Neutrophil (primary cell): Measurements from ENCODE around the gene CAMTA1.

Source experiments
- H3K27ac ChIP-seq: fragments of 200-600 bp; sonication (generic); 2 replicates; pipeline ENCODE4 v1.5.1; 2016; ENCODE audit warnings: mild to moderate bottlenecking, moderate library complexity
- H3K27me3 ChIP-seq: fragments of 200-600 bp; sonication (generic); 2 replicates; pipeline ENCODE4 v1.6.0; 2016; ENCODE audit warnings: mild to moderate bottlenecking
- H3K36me3 ChIP-seq: fragments of 200-600 bp; sonication (generic); 2 replicates; pipeline ENCODE4 v1.5.1; 2017
- H3K4me1 ChIP-seq, 2 experiments: fragments of 200-600 bp in 1 of 2; sonication (generic) in 1 of 2; 1 replicate in 1 of 2; 2 replicates in 1 of 2; pipeline versions ENCODE4 v1.5.1 to v1.6.1; 2013 to 2016; ENCODE audit warnings: low read depth in 1 of 2, low read length in 1 of 2, mild to moderate bottlenecking in 1 of 2, moderate library complexity in 1 of 2; ENCODE audit not compliant: control insufficient read depth in 1 of 2, insufficient read depth in 1 of 2
- H3K4me3 ChIP-seq, 2 experiments: fragments of 200-600 bp in 1 of 2; sonication (generic) in 1 of 2; 1 replicate in 1 of 2; 2 replicates in 1 of 2; pipeline ENCODE4 v1.5.1; 2013 to 2016; ENCODE audit warnings: low read depth in 1 of 2, low read length in 1 of 2, mild to moderate bottlenecking in 1 of 2, moderate library complexity in 1 of 2
- H3K9me3 ChIP-seq: fragments of 200-600 bp; sonication (generic); 2 replicates; pipeline ENCODE4 v1.5.1; 2016
- CTCF ChIP-seq: fragments of 200-600 bp; sonication (generic); IDR thresholded peaks from 2 replicates; pipeline ENCODE4 v1.5.1; 2016; ENCODE audit warnings: antibody characterized with exemption

CAMTA1 gene

GRCh38 chr1:7069931-7070330, 284.7 kb downstream of the CAMTA1 start:
- H3K4me3 ChIP-seq = no peak overlapping the region
- no peaks in the 10 kb centered on the region for H3K9me3 ChIP-seq
- TF ChIP-seq CTCF = no peak
- no peak overlapping the region for H3K27ac ChIP-seq
- no peaks in the 10 kb centered on the region for H3K36me3 ChIP-seq
- peaks cover 44% of the 10 kb centered on the region for H3K27me3 ChIP-seq
- H3K4me1 ChIP-seq = no peaks in the 10 kb centered on the region

- H3K4me3 ChIP-seq = no peak overlapping the region
Measured at GRCh38 chr1:7070389-7071029, 285.3 kb downstream of the CAMTA1 start.

GRCh38 chr1:7076117-7076516, 290.9 kb downstream of the CAMTA1 start:
- no peaks in the 10 kb centered on the region for H3K9me3 ChIP-seq
- H3K27me3 ChIP-seq = peaks cover 13% of the 10 kb centered on the region
- no peak for TF ChIP-seq CTCF
- H3K4me3 ChIP-seq = no peak overlapping the region
- no peak overlapping the region for H3K27ac ChIP-seq
- H3K4me1 ChIP-seq = no peaks in the 10 kb centered on the region
- H3K36me3 ChIP-seq = no peaks in the 10 kb centered on the region

More at GRCh38 chr1:7070389-7071029, 285.3 kb downstream of the CAMTA1 start:
- Histone ChIP-seq H3K36me3 (no peaks in the 10 kb centered on the region), H3K4me1 (no peaks in the 10 kb centered on the region), H3K27me3 (peaks cover 44% of the 10 kb centered on the region), H3K27ac (no peak overlapping the region), H3K9me3 (no peaks in the 10 kb centered on the region)
- TF ChIP-seq CTCF = no peak

- H3K4me3 ChIP-seq = no peak overlapping the region
- no peaks in the 10 kb centered on the region for H3K4me1 ChIP-seq
- no peaks in the 10 kb centered on the region for H3K36me3 ChIP-seq
- H3K27ac ChIP-seq = no peak overlapping the region
- H3K9me3 ChIP-seq = no peaks in the 10 kb centered on the region
- TF ChIP-seq CTCF = no peak
- H3K27me3 ChIP-seq = peaks cover 11% of the 10 kb centered on the region
Measured at GRCh38 chr1:7076572-7076971, 291.3 kb downstream of the CAMTA1 start.

- Histone ChIP-seq H3K36me3 (no peaks in the 10 kb centered on the region), H3K9me3 (no peaks in the 10 kb centered on the region)
Measured at GRCh38 chr1:7077136-7077535, 291.9 kb downstream of the CAMTA1 start.

More at GRCh38 chr1:7077136-7077535, 291.9 kb downstream of the CAMTA1 start:
- TF ChIP-seq CTCF = no peak
- H3K27ac ChIP-seq = no peak overlapping the region
- H3K4me3 ChIP-seq = no peak overlapping the region
- no peaks in the 10 kb centered on the region for H3K4me1 ChIP-seq
- peaks cover 5% of the 10 kb centered on the region for H3K27me3 ChIP-seq
